Breast epithelium (tissue), 4 donors: ENCODE data around the gene ZFP36L1. TPM values are rescaled to one million over a fixed set of nuclear protein-coding genes. Genes with fewer than 3 reads are reported as not detected.

Source experiments
- DNase-seq, 2 donors: peaks; one replicate each; pipeline ENCODE4 v3.0.0-alpha.2; 2019; ENCODE audit warnings: low spot score in 2 of 2
- H3K27ac ChIP-seq, 2 donors: fragments of 200-600 bp; sonication (generic) in 1 of 2; one replicate each; pipeline ENCODE4 v1.5.1; 2016 to 2019; ENCODE audit warnings: mild to moderate bottlenecking in 1 of 2
- H3K27me3 ChIP-seq, 2 donors: fragments of 200-600 bp; sonication (generic) in 1 of 2; one replicate each; pipeline versions ENCODE4 v1.5.1 to v1.6.0; 2017 to 2019; ENCODE audit warnings: control low read depth in 1 of 2, mild to moderate bottlenecking in 1 of 2
- H3K36me3 ChIP-seq: fragments of 200-600 bp; one replicate; pipeline ENCODE4 v1.5.1; 2019
- H3K4me1 ChIP-seq, 2 donors: fragments of 200-600 bp; sonication (generic); one replicate each; pipeline ENCODE4 v1.5.1; 2016 to 2019; ENCODE audit warnings: control low read depth in 1 of 2
- H3K4me3 ChIP-seq, 3 donors: fragments of 200-600 bp; sonication (generic); 1 replicate in 2 of 3; 2 replicates in 1 of 3; pipeline ENCODE4 v1.5.1; 2016 to 2019; ENCODE audit warnings: mild to moderate bottlenecking in 3 of 3, moderate library complexity in 2 of 3
- H3K9me3 ChIP-seq, 2 donors: fragments of 200-600 bp; sonication (generic) in 1 of 2; one replicate each; pipeline ENCODE4 v1.5.1; 2016 to 2019; ENCODE audit warnings: control low read depth in 1 of 2
- POLR2A ChIP-seq: fragments of 450-650 bp; IDR thresholded peaks from one replicate; pipeline ENCODE4 v1.6.1; 2016; ENCODE audit warnings: antibody characterized with exemption, mild to moderate bottlenecking, moderate library complexity
- POLR2AphosphoS5 ChIP-seq, 3 donors: sonication (generic); formaldehyde crosslinking; IDR thresholded peaks; one replicate each; pipeline ENCODE4 v1.6.1; 2017; ENCODE audit warnings: antibody characterized with exemption in 3 of 3
- intact Hi-C: fragments of 100-400 bp; cut with DNase I; formaldehyde crosslinking; loops from one replicate; pipeline ENCODE4 v1.15.1; 2023; ENCODE audit warnings: low total_unique reads
- total RNA-seq, 3 donors: library from RNA; depleted of rRNA; stranded (reverse); fragments of >200 nt; gene quantifications; one replicate each; pipeline ENCODE4 v1.1.0, GENCODE V29; 2016
- TF ChIP-seq, protein P1 (sequence below), 3 donors: fragments of 450-650 bp; IDR thresholded peaks; one replicate each; pipeline ENCODE4 v1.5.1; 2016 to 2017; ENCODE audit warnings: antibody characterized with exemption in 3 of 3, mild to moderate bottlenecking in 3 of 3, moderate library complexity in 3 of 3

Gene ZFP36L1
- total RNA-seq, 3 donors from 2014 or later, result 198 to 737 (median 492) TPM

GRCh38 chr14:68801631-68802030 is 8.8 kb upstream of the ZFP36L1 start:
- no peak overlapping the region for H3K27ac ChIP-seq
- H3K4me3 ChIP-seq, result no peak overlapping the region
- intact Hi-C loops, result no loop called here
- TF ChIP-seq POLR2AphosphoS5 (IDR thresholded peaks at IDR 0.05) (no peak), POLR2A (no peak)
- TF ChIP-seq, protein P1, sequence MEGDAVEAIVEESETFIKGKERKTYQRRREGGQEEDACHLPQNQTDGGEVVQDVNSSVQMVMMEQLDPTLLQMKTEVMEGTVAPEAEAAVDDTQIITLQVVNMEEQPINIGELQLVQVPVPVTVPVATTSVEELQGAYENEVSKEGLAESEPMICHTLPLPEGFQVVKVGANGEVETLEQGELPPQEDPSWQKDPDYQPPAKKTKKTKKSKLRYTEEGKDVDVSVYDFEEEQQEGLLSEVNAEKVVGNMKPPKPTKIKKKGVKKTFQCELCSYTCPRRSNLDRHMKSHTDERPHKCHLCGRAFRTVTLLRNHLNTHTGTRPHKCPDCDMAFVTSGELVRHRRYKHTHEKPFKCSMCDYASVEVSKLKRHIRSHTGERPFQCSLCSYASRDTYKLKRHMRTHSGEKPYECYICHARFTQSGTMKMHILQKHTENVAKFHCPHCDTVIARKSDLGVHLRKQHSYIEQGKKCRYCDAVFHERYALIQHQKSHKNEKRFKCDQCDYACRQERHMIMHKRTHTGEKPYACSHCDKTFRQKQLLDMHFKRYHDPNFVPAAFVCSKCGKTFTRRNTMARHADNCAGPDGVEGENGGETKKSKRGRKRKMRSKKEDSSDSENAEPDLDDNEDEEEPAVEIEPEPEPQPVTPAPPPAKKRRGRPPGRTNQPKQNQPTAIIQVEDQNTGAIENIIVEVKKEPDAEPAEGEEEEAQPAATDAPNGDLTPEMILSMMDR (IDR thresholded peaks at IDR 0.05), result no peak
- DNase-seq, result no peak
- H3K27me3 ChIP-seq, result no peaks in the 10 kb centered on the region
- no peaks in the 10 kb centered on the region for H3K9me3 ChIP-seq
- H3K36me3 ChIP-seq, result no peaks in the 10 kb centered on the region
- H3K4me1 ChIP-seq, result peaks cover 4% of the 10 kb centered on the region in 2 donors

- no peaks in the 10 kb centered on the region for H3K36me3 ChIP-seq
- no peak overlapping the region for H3K27ac ChIP-seq
- no peaks in the 10 kb centered on the region for H3K27me3 ChIP-seq
- no peak for DNase-seq
- no peak overlapping the region for H3K4me3 ChIP-seq
- no peaks in the 10 kb centered on the region for H3K9me3 ChIP-seq
- TF ChIP-seq POLR2AphosphoS5 (IDR thresholded peaks at IDR 0.05) (no peak), POLR2A (no peak)
- TF ChIP-seq, protein P1 (IDR thresholded peaks at IDR 0.05), result no peak
- intact Hi-C loops, result no loop called here
- peaks cover 4% of the 10 kb centered on the region in 2 donors for H3K4me1 ChIP-seq
These were observed 8.1 kb upstream of the ZFP36L1 start for GRCh38 chr14:68800953-68801352.

DNA sequence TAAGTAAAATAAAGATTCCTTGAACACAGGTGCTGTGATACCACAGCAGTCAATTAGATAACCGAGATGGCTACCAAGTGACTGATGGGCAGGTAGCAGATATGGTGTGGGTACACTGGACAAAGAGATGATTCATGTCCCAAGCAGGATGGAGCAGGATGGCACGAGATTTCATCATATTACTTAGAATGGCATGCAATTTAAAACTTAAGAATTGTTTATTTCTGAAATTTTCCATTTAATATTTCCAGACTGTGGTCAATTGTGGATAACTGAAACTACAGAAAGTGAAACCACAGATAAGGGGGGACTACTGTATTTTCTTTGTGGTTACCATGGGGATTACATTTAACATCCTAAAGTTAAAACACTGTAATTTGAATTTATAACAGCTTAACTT is 7.5 kb upstream of the ZFP36L1 start:
- DNase-seq, result peak in 1 of 2 donors; percentile 8
- Histone ChIP-seq H3K9me3 (no peaks in the 10 kb centered on the region), H3K4me1 (peaks cover 4% of the 10 kb centered on the region in 2 donors), H3K36me3 (no peaks in the 10 kb centered on the region), H3K4me3 (no peak overlapping the region), H3K27me3 (no peaks in the 10 kb centered on the region), H3K27ac (no peak overlapping the region)
- TF ChIP-seq POLR2A (no peak), POLR2AphosphoS5 (IDR thresholded peaks at IDR 0.05) (no peak)
- TF ChIP-seq, protein P1 (IDR thresholded peaks at IDR 0.05), result no peak
- intact Hi-C loops, result no loop called here

DNA sequence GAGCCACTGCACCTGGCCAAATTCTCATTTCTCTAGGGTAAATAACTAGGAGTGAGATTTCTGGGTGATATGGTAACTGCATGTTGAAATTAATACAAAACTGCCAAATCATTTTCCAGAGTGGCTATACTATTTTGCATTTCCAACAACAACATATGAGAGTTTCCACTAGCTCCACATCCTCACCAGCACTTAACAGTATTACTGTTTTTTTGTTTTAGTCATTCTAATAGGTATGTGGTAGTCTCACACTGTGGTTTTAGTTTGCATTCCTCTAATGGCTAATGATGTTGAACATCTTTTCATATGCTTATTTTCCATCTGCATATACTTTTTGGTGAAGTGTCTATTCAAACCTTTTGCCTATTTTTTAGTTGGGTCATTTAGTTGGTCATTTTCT is 5.8 kb upstream of the ZFP36L1 start:
- H3K4me3 ChIP-seq, result no peak overlapping the region
- intact Hi-C loops, result loop anchor here (10.0 kb wide), 1 partner anchor 234 kb away; no protein-coding TSS in a partner anchor
- TF ChIP-seq POLR2AphosphoS5 (IDR thresholded peaks at IDR 0.05) (no peak), POLR2A (no peak)
- TF ChIP-seq, protein P1 (IDR thresholded peaks at IDR 0.05), result no peak
- no peaks in the 10 kb centered on the region for H3K27me3 ChIP-seq
- peaks cover 4% of the 10 kb centered on the region in 2 donors for H3K4me1 ChIP-seq
- DNase-seq, result no peak
- H3K36me3 ChIP-seq, result no peaks in the 10 kb centered on the region
- no peaks in the 10 kb centered on the region for H3K9me3 ChIP-seq
- H3K27ac ChIP-seq, result no peak overlapping the region

DNA sequence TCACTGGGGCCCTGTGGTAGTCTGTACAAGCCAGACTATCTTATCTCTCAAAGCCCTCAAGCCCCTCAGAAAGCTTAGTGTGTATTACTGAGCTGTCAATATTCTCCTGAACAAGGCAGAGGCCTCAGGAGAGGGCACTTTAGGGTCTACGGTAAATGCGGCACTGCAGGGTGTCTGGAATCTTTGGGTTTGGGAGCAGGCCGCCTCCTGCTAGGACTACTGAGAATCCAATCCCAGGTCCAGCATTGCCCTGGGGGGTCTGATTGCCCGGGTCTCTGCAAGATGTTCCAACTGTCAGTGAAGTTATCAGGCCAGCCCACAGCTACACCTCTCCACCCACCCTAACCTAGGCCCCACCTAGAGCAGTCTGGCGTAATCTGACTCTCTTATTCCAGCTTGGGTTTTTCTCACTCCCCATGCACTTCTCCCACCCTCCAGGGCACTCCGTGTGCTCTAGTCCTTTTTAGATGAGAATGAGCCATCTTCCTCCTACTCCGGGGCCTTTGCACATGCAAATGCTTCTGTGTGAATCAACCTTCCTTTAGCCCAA is 4.3 kb upstream of the ZFP36L1 start:
- Histone ChIP-seq H3K4me3 (no peak overlapping the region), H3K4me1 (peaks cover 4% of the 10 kb centered on the region in 2 donors), H3K27ac (peak overlapping the region; percentile 98 to 100), H3K27me3 (no peaks in the 10 kb centered on the region), H3K9me3 (no peaks in the 10 kb centered on the region), H3K36me3 (no peaks in the 10 kb centered on the region)
- intact Hi-C loops, result loop anchor here (10.0 kb wide), 1 partner anchor 232 kb away; no protein-coding TSS in a partner anchor
- DNase-seq, result peak in 1 of 2 donors; percentile 18
- TF ChIP-seq, protein P1 (IDR thresholded peaks at IDR 0.05), result no peak
- TF ChIP-seq POLR2AphosphoS5 (IDR thresholded peaks at IDR 0.05) (no peak), POLR2A (no peak)
